Gastroesophageal sphincter (tissue), 4 donors: ENCODE results near the gene SETBP1. TPM values are rescaled to one million over a fixed set of nuclear protein-coding genes. Genes with fewer than 3 reads are reported as not detected.

Experiments
- ATAC-seq: fragments of 150-250 bp; one replicate; pipeline ENCODE4 v1.9.1; 2016; ENCODE audit warnings: mild to moderate bottlenecking, moderate library complexity
- H3K27ac ChIP-seq, 4 donors: fragments of 200-600 bp; sonication (generic) in 3 of 4; 1 replicate in 3 of 4; 2 replicates in 1 of 4; pipeline ENCODE4 v1.5.1; 2016 to 2019
- H3K27me3 ChIP-seq: fragments of 200-600 bp; sonication (generic); one replicate; pipeline ENCODE4 v1.5.1; 2019
- H3K36me3 ChIP-seq, 2 donors: fragments of 200-600 bp; sonication (generic); one replicate each; pipeline ENCODE4 v1.5.1; 2019; ENCODE audit warnings: control low read depth in 1 of 2
- H3K4me1 ChIP-seq, 3 donors: fragments of 200-600 bp; sonication (generic); 1 replicate in 2 of 3; 2 replicates in 1 of 3; pipeline ENCODE4 v1.5.1; 2016 to 2019; ENCODE audit warnings: control low read depth in 2 of 3
- H3K4me3 ChIP-seq, 2 donors: fragments of 200-600 bp; sonication (generic); one replicate each; pipeline ENCODE4 v1.5.1; 2019; ENCODE audit warnings: mild to moderate bottlenecking in 1 of 2, moderate library complexity in 1 of 2
- H3K9me3 ChIP-seq, 3 donors: fragments of 200-600 bp; sonication (generic); one replicate each; pipeline ENCODE4 v1.5.1; 2017 to 2019; ENCODE audit warnings: control low read depth in 2 of 3
- EP300 ChIP-seq: sonication (generic); formaldehyde crosslinking; IDR thresholded peaks from one replicate; pipeline ENCODE4 v1.6.1; 2017; ENCODE audit warnings: antibody characterized with exemption, mild to moderate bottlenecking
- POLR2A ChIP-seq, 2 donors: fragments of 450-650 bp; IDR thresholded peaks; one replicate each; pipeline ENCODE4 v1.6.1; 2017; ENCODE audit warnings: antibody characterized with exemption in 2 of 2, mild to moderate bottlenecking in 2 of 2, moderate library complexity in 1 of 2
- POLR2AphosphoS5 ChIP-seq: sonication (generic); formaldehyde crosslinking; IDR thresholded peaks from one replicate; pipeline ENCODE4 v1.6.1; 2017; ENCODE audit warnings: antibody characterized with exemption
- WGBS, 2 donors: methylation state at CpG; one replicate each; pipeline ENCODE4 v1.1.5; 2018; ENCODE audit warnings: low coverage in 1 of 2; 5-methylcytosine and 5-hydroxymethylcytosine counted together
- total RNA-seq, 4 donors: library from RNA; depleted of rRNA; stranded (reverse); fragments of >200 nt; gene quantifications; one replicate each; pipeline ENCODE4 v1.1.0, GENCODE V29; 2016
- TF ChIP-seq, protein P1 (sequence below), 4 experiments: fragments of 200-600 bp in 2 of 4; fragments of 450-650 bp in 2 of 4; sonication (generic) in 1 of 4; IDR thresholded peaks; one replicate each; pipeline ENCODE4 v1.5.1; 2017 to 2019; ENCODE audit warnings: antibody characterized with exemption in 4 of 4, mild to moderate bottlenecking in 2 of 4, moderate library complexity in 2 of 4

Gene SETBP1
- total RNA-seq, 4 donors from 2014 or later: 42.5 to 87.6 (median 67.8) TPM

DNA sequence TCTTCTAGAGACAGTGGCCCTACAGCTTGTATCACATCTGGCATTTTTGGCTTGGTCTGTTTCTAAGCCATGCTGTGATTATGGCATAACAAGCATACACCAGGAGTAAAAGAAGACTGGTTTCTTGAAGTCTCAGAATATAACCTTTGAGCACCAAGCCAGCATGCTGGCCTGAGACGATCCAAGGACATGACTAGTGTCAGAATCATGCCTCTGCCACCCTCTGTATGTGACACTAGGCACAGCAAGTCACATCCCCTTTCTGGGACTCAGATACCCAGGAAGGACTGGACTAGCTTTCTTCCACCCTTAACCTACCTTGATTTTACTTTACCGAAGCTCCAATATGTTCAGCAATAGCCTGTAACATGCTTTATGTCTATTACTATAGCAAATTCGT lies 345.5 kb downstream of the SETBP1 start:
- Histone ChIP-seq H3K36me3 (no peaks in the 10 kb centered on the region), H3K27ac (no peak overlapping the region), H3K27me3 (no peaks in the 10 kb centered on the region), H3K4me3 (no peak overlapping the region), H3K9me3 (no peaks in the 10 kb centered on the region), H3K4me1 (peaks cover 0 to 12% (median 4%) of the 10 kb centered on the region in 3 donors)
- WGBS, 2 donors: 98 to 100% methylated on average over 2 to 3 of the region's 3 CpGs
- no peak for TF ChIP-seq POLR2A (IDR thresholded peaks at IDR 0.05)
- TF ChIP-seq, protein P1, sequence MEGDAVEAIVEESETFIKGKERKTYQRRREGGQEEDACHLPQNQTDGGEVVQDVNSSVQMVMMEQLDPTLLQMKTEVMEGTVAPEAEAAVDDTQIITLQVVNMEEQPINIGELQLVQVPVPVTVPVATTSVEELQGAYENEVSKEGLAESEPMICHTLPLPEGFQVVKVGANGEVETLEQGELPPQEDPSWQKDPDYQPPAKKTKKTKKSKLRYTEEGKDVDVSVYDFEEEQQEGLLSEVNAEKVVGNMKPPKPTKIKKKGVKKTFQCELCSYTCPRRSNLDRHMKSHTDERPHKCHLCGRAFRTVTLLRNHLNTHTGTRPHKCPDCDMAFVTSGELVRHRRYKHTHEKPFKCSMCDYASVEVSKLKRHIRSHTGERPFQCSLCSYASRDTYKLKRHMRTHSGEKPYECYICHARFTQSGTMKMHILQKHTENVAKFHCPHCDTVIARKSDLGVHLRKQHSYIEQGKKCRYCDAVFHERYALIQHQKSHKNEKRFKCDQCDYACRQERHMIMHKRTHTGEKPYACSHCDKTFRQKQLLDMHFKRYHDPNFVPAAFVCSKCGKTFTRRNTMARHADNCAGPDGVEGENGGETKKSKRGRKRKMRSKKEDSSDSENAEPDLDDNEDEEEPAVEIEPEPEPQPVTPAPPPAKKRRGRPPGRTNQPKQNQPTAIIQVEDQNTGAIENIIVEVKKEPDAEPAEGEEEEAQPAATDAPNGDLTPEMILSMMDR (IDR thresholded peaks at IDR 0.05): no peak
- no peak for TF ChIP-seq POLR2AphosphoS5
- TF ChIP-seq EP300: no peak
- no peak for ATAC-seq

DNA sequence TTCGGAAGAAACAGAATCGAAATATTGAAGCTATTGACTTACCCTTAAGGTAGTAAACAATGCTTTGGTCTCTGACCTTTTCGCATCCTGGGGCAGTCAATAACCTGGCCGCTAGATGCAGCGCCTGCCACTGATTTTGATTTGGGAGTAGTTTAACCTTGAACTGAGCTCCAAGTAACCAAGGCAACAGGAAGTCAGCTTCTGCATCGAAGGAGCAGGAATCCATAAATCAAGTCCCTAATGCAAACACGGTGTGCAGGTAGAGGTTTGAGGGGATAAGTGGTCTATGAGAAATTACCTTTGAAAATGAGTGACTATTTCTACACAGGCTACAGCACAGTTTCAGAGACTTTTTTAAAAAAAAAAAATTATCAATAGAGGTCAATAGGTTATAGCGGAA lies 353.5 kb downstream of the SETBP1 start:
- 91 to 95% methylated on average over 6 of the region's 8 CpGs for WGBS, 2 donors
- Histone ChIP-seq H3K4me3 (no peak overlapping the region), H3K9me3 (no peaks in the 10 kb centered on the region), H3K27me3 (no peaks in the 10 kb centered on the region), H3K36me3 (peaks cover 0 to 6% of the 10 kb centered on the region in 2 donors), H3K4me1 (no peaks in the 10 kb centered on the region), H3K27ac (no peak overlapping the region)
- TF ChIP-seq EP300 (no peak), POLR2A (IDR thresholded peaks at IDR 0.05) (no peak), POLR2AphosphoS5 (no peak)
- TF ChIP-seq, protein P1 (IDR thresholded peaks at IDR 0.05): no peak
- no peak for ATAC-seq

GRCh38 chr18:45037618-45038017 lies 356.9 kb downstream of the SETBP1 start:
- no peak for TF ChIP-seq POLR2AphosphoS5
- no peak overlapping the region for H3K27ac ChIP-seq
- H3K9me3 ChIP-seq: no peaks in the 10 kb centered on the region
- H3K4me3 ChIP-seq: no peak overlapping the region
- H3K27me3 ChIP-seq: no peaks in the 10 kb centered on the region
- no peaks in the 10 kb centered on the region for H3K4me1 ChIP-seq
- H3K36me3 ChIP-seq: peaks cover 0 to 17% of the 10 kb centered on the region in 2 donors
- no peak for ATAC-seq
- WGBS, 2 donors: 86 to 100% methylated on average over 2 of the region's 2 CpGs

GRCh38 chr18:45039376-45039775 lies 358.7 kb downstream of the SETBP1 start:
- Histone ChIP-seq H3K27me3 (no peaks in the 10 kb centered on the region), H3K9me3 (no peaks in the 10 kb centered on the region), H3K4me1 (no peaks in the 10 kb centered on the region), H3K27ac (no peak overlapping the region), H3K36me3 (peaks cover 0 to 17% of the 10 kb centered on the region in 2 donors), H3K4me3 (no peak overlapping the region)
- no peak for ATAC-seq
- 96 to 100% methylated on average over 4 of the region's 5 CpGs for WGBS, 2 donors
- TF ChIP-seq EP300 (no peak), POLR2A (IDR thresholded peaks at IDR 0.05) (no peak), POLR2AphosphoS5 (no peak)
- TF ChIP-seq, protein P1 (IDR thresholded peaks at IDR 0.05): no peak

DNA sequence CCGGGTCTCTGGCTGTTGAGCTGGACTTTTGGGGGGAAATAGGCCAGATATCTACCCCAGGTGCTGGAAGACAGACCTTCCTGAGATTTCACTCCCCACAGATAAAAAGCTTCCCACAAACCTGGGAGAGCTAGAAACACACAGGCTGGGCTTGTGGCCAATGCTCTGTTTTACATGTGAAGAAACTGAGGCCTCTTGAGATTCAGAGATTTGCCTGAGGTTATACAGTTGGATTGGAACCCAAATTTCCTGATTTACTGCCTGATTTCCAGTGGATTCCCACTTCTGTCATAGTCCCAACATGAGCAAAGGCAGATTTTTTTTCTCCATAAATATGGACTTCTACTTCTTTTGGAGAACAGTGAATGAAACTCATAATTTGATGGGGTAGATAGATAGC lies 360.2 kb downstream of the SETBP1 start:
- WGBS, 2 donors: 50 to 80% methylated on average over 1 of the region's 1 CpG
- H3K27me3 ChIP-seq: no peaks in the 10 kb centered on the region
- H3K4me1 ChIP-seq: no peaks in the 10 kb centered on the region
- no peak overlapping the region for H3K27ac ChIP-seq
- no peak for ATAC-seq
- TF ChIP-seq, protein P1 (IDR thresholded peaks at IDR 0.05): no peak
- TF ChIP-seq EP300 (no peak), POLR2A (IDR thresholded peaks at IDR 0.05) (no peak), POLR2AphosphoS5 (no peak)
- peaks cover 0 to 17% of the 10 kb centered on the region in 2 donors for H3K36me3 ChIP-seq
- H3K9me3 ChIP-seq: no peaks in the 10 kb centered on the region
- H3K4me3 ChIP-seq: no peak overlapping the region
